ENCODE measurements around the gene IGSF10. TPM values are rescaled to one million over a fixed set of nuclear protein-coding genes. Genes with fewer than 3 reads are reported as not detected.

IGSF10 gene
- total and polyA plus RNA-seq, 8 donors = 0.19 to 0.69 (median 0.34) TPM

DNA sequence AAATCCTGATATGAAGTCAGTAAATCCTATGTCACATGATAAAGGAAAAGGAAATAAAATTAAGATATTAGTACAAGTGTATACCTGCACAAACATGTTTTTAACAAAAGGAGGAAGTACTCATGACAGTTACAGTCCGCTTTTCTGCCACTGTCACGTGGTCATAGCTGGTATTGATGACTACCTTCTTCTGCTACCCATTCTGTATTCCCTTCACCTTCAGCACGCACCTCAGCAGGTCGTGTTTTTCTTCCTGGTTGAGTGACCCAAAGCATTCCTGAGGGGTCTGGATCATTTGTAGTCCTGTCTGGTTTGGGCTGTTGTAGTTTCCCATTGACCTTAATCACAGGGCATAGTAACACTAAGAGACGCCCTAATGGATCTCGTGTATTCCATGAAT is 41.1 kb downstream of the IGSF10 start:
- FAIRE-seq (no peak), DNase-seq (no peak), ATAC-seq (no peak)
- Histone ChIP-seq H3K27ac (no peak overlapping the region), H3K27me3 (no peaks in the 10 kb centered on the region), H3K4me3 (no peak overlapping the region), H3K9me3 (no peaks in the 10 kb centered on the region), H3K36me3 (no peaks in the 10 kb centered on the region), H3K4me1 (no peaks in the 10 kb centered on the region)
- TF ChIP-seq, protein P1, sequence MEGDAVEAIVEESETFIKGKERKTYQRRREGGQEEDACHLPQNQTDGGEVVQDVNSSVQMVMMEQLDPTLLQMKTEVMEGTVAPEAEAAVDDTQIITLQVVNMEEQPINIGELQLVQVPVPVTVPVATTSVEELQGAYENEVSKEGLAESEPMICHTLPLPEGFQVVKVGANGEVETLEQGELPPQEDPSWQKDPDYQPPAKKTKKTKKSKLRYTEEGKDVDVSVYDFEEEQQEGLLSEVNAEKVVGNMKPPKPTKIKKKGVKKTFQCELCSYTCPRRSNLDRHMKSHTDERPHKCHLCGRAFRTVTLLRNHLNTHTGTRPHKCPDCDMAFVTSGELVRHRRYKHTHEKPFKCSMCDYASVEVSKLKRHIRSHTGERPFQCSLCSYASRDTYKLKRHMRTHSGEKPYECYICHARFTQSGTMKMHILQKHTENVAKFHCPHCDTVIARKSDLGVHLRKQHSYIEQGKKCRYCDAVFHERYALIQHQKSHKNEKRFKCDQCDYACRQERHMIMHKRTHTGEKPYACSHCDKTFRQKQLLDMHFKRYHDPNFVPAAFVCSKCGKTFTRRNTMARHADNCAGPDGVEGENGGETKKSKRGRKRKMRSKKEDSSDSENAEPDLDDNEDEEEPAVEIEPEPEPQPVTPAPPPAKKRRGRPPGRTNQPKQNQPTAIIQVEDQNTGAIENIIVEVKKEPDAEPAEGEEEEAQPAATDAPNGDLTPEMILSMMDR (IDR thresholded peaks at IDR 0.05) = no peak
- WGBS, 2 donors = 68% methylated on average over 6 of the region's 6 CpGs
- intact Hi-C loops (cut with DNase I) = no loop called here

DNA sequence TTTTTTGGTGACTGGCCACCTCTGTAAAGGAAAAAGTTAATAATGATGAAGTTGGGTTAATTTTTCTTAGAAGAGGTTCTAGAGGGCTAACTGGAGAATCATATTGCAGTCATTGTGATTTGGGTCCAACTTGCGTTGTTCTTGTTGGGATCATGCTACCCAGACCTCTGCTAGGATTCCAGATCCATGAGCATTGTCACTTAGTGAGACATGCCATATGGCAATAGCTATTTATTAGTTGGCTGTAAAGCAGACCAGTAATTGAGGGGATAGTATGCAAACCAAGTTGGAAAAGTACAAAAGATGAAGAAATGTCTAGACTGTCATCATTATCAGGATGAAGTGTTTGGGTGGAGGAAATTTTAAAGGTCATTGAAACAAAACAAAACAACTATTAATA is 45.6 kb downstream of the IGSF10 start:
- intact Hi-C loops (cut with DNase I) = no loop called here
- WGBS, 2 donors = 56 to 80% methylated on average over 1 of the region's 1 CpG
- ATAC-seq (no peak), DNase-seq (no peak), FAIRE-seq (no peak)
- Histone ChIP-seq H3K27me3 (no peaks in the 10 kb centered on the region), H3K4me3 (no peak overlapping the region), H3K36me3 (no peaks in the 10 kb centered on the region), H3K4me1 (no peaks in the 10 kb centered on the region), H3K9me3 (no peaks in the 10 kb centered on the region), H3K27ac (no peak overlapping the region)
- TF ChIP-seq, protein P1 (IDR thresholded peaks at IDR 0.05) = no peak

DNA sequence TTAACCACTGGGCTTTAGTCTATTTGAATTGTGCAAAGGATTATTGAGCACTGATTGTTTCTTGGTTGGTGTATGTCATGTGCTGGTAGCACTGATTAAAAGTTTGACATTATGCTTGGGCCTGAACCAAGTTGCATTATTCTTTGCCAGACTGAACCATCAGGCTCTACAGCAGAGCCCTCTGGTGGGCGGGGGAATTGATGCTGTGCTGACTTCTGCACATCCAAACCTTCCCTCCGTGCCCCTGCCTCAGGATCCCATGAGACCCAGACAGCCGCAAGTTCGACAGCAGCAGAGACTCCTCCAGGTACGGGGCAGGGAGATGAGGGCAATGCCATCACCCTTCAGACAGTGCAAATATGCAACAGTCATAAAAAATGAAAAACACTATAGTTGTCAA is 47.9 kb downstream of the IGSF10 start:
- H3K27ac ChIP-seq = no peak overlapping the region
- no peak for FAIRE-seq
- WGBS, 2 donors = 83% methylated on average over 5 of the region's 5 CpGs
- no peaks in the 10 kb centered on the region for H3K4me1 ChIP-seq
- no peak for DNase-seq
- intact Hi-C loops (cut with DNase I) = no loop called here
- H3K27me3 ChIP-seq = no peaks in the 10 kb centered on the region
- H3K9me3 ChIP-seq = no peaks in the 10 kb centered on the region
- no peak overlapping the region for H3K4me3 ChIP-seq
- no peaks in the 10 kb centered on the region for H3K36me3 ChIP-seq
- ATAC-seq = no peak
- TF ChIP-seq, protein P1 (IDR thresholded peaks at IDR 0.05) = no peak

Other genes starting within 250 kb of the IGSF10 start
- under 1 TPM; 0.08 to 0.38 (median 0.11) TPM for gene P2RY14, start 182.5 kb downstream of the IGSF10 start, total RNA-seq
- under 1 TPM; 0.08 to 0.47 TPM for gene P2RY14, start 182.5 kb downstream of the IGSF10 start, polyA plus RNA-seq
- gene GPR87, start 144.2 kb downstream of the IGSF10 start, total RNA-seq = not detected
- not detected for gene GPR87, start 144.2 kb downstream of the IGSF10 start, polyA plus RNA-seq
- gene P2RY13, start 131.5 kb downstream of the IGSF10 start, total RNA-seq = 1 to 10 TPM in 3 of 6 donors, under 1 TPM in 3; 0.08 to 1.9 (median 0.72) TPM
- gene P2RY13, start 131.5 kb downstream of the IGSF10 start, polyA plus RNA-seq = under 1 TPM; 0.11 to 0.12 TPM
- 1 to 10 TPM in 1 of 6 donors, under 1 TPM in 4, not detected in 1; 0.19 to 3.0 (median 0.46) TPM for gene P2RY12, start 76.3 kb downstream of the IGSF10 start, total RNA-seq
- under 1 TPM; 0.19 to 0.33 TPM for gene P2RY12, start 76.3 kb downstream of the IGSF10 start, polyA plus RNA-seq